ENCODE data around the gene COL10A1. TPM values are rescaled to one million over a fixed set of nuclear protein-coding genes. Genes with fewer than 3 reads are reported as not detected.
A peak's percentile ranks its signal among the peaks of the same experiment; 100 is the strongest.

Gene COL10A1
- not detected for polyA plus RNA-seq

DNA sequence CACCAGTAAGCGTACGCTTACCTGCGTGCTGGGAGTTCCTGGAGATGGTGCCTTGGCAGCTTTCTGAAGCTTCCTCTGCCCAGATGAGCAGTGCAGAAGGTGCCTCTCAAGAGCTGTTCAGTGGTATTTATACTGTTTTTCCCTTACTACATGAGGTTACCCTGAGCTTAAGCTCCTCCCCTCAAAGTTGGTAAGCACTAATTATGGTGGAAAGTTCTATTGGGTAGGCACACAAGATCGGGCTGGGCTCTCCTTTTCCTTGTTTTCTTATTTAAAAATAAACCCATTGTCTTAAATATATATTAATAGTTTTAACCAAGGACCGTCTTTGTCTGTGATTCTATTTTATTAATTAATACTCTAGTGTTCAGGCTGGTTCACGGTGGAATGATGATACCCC, at the start of gene COL10A1:
TSS of gene COL10A1 (minus strand) at position 101 of the 400 bp plus-strand sequence. CDS start 640 bp downstream, outside the sequence.
- Mint-ChIP-seq H3K27me3 (ENCODE audit: low read depth in 3 of 3) (no peaks in the 10 kb centered on the region), H3K9me3 (no peaks in the 10 kb centered on the region), H3K4me1 (peaks cover 4 to 13% of the 10 kb centered on the region in 2 donors), H3K27ac (no peak within 1 kb of the TSS), H3K36me3 (peaks cover 0 to 24% (median 4%) of the 10 kb centered on the region in 3 donors), H3K4me3 (no peak within 1 kb of the TSS)
- no peak for DNase-seq

DNA sequence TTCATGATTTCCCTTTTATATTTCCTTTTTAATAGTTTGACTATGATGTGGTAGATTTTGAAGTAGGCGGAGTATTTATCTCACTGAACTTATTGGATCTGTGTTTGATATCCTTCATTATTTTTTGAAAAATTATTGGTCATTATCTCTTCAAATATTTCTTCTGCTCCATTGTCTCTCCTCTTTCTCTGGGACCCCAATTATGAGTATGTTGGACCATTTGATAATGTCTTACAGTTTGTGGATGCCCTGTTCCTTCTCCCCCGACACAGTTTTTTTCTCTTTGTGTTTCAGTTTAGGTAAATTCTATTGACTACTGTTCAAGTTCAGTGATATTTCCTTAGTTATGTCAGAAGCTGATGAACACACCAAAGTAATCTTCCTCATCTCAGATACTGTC, 49.4 kb upstream of the COL10A1 start:
- no peaks in the 10 kb centered on the region for H3K27me3 Mint-ChIP-seq (ENCODE audit: low read depth in 3 of 3)
- peaks cover 13 to 34% (median 26%) of the 10 kb centered on the region in 3 donors for H3K36me3 Mint-ChIP-seq
- H3K27ac Mint-ChIP-seq = no peak overlapping the region
- peaks cover 1 to 16% (median 10%) of the 10 kb centered on the region in 6 donors for H3K9me3 Mint-ChIP-seq
- no peak for DNase-seq
- peaks cover 0 to 1% of the 10 kb centered on the region in 2 donors for H3K4me1 Mint-ChIP-seq
- no peak overlapping the region for H3K4me3 Mint-ChIP-seq

DNA sequence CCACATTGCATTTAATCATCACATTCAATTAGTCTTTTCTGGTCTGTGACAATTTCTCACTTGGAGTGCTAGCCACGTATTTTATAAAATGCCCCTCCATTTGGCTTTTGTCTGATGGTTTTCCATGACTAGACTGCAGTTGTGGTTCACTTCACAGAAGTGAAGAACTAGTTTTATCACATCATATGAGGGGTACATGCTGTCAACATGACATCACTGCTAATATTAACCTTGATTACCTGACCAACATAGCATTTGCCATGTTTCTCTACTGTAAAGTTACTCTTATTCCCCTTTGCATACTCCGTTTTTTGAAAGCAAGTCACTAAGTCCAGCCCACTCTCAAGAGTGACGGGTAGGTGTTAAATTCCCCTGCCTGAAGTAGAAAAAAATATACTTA, 48.0 kb upstream of the COL10A1 start:
- Mint-ChIP-seq H3K9me3 (peaks cover 1 to 16% (median 10%) of the 10 kb centered on the region in 6 donors), H3K27me3 (ENCODE audit: low read depth in 3 of 3) (no peaks in the 10 kb centered on the region), H3K4me3 (no peak overlapping the region), H3K36me3 (peaks cover 16 to 33% (median 26%) of the 10 kb centered on the region in 3 donors), H3K27ac (no peak overlapping the region), H3K4me1 (peaks cover 0 to 1% of the 10 kb centered on the region in 2 donors)
- DNase-seq = no peak

DNA sequence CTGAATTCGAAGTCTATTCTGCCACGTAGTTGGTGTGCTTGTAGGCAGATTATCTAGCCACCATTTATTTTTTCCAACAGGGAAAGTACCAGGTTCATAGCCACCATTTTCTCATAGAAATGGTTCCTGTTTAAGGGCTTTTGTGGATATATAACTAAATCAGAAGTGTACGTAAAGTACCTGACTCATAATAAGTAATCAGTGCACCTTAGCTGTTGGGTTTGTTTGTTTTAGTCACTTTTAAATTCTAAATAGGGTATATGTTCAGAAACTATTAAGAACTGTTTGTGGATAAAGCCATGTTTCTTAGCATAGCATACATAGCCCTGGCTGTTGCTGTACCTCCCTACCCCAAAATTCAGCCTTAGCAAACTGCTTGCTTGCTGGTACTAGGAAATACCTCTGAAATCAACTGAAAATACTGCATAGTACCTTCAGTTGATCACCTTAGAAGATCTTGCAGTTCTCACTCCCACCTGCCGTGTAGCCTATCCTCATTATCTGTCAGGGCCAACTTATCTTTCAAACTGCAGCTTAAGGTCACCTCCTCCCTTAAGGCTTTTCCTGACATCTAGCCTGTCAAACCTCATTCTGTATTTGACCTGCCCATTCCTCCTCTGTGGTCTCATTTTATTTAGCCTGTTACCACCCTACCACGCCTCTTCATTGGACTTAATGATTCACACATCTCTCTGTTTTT, 44.6 kb upstream of the COL10A1 start:
- Mint-ChIP-seq H3K4me3 (no peak overlapping the region), H3K27ac (no peak overlapping the region), H3K9me3 (peaks cover 0 to 13% (median 7%) of the 10 kb centered on the region in 6 donors), H3K27me3 (ENCODE audit: low read depth in 3 of 3) (peaks cover 0 to 2% (median 0%) of the 10 kb centered on the region in 3 donors), H3K36me3 (peaks cover 18 to 32% (median 24%) of the 10 kb centered on the region in 3 donors), H3K4me1 (peaks cover 0 to 1% of the 10 kb centered on the region in 2 donors)
- no peak for DNase-seq

DNA sequence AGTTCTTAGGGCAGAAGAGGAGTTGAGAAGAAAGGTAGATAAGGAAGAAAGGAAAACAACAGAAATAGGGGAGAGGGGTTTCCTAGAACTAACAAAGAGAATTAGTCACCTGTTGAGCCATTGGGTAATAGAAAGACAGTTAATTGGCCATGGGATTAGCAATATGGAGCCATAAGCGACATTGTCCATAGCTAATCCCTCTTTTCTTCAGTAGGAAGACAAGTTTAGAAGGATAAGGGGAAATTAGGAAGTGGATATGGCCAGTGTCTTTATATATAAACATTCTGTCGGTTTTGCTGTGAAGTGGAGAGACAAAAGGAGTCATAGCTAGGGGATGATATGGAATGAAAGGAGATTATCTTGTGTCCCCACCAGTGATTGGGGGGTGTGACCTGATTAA, 43.9 kb upstream of the COL10A1 start:
- no peak overlapping the region for H3K27ac Mint-ChIP-seq
- peaks cover 0 to 7% (median 2%) of the 10 kb centered on the region in 6 donors for H3K9me3 Mint-ChIP-seq
- peaks cover 19 to 32% (median 19%) of the 10 kb centered on the region in 3 donors for H3K36me3 Mint-ChIP-seq
- peaks cover 0 to 2% (median 0%) of the 10 kb centered on the region in 3 donors for H3K27me3 Mint-ChIP-seq (ENCODE audit: low read depth in 3 of 3)
- H3K4me3 Mint-ChIP-seq = no peak overlapping the region
- peaks cover 0 to 1% of the 10 kb centered on the region in 2 donors for H3K4me1 Mint-ChIP-seq
- no peak for DNase-seq

DNA sequence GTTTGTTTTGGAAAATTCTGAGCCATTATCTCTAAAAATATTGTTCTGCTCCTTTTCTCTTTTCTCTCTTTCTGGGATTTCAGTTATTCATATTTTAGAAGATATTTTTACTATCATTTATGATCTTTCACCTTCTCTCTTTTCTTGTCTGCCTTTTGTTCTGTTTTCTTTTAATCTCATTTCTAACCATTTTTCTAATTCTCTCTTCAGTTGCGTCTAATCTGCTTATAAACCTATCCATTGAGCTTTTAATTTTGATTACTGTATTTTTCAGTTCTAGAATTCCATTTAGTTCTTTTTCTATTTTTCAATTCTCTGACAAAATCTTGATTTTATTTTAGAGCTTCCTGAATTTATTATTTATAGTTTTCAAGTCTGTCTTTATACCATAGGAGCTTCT, 42.2 kb upstream of the COL10A1 start:
- Mint-ChIP-seq H3K4me3 (no peak overlapping the region), H3K36me3 (peaks cover 12 to 31% (median 21%) of the 10 kb centered on the region in 3 donors), H3K9me3 (peaks cover 0 to 7% (median 2%) of the 10 kb centered on the region in 6 donors), H3K27me3 (ENCODE audit: low read depth in 3 of 3) (peaks cover 0 to 2% (median 0%) of the 10 kb centered on the region in 3 donors), H3K27ac (no peak overlapping the region), H3K4me1 (peaks cover 0 to 1% of the 10 kb centered on the region in 2 donors)
- no peak for DNase-seq

DNA sequence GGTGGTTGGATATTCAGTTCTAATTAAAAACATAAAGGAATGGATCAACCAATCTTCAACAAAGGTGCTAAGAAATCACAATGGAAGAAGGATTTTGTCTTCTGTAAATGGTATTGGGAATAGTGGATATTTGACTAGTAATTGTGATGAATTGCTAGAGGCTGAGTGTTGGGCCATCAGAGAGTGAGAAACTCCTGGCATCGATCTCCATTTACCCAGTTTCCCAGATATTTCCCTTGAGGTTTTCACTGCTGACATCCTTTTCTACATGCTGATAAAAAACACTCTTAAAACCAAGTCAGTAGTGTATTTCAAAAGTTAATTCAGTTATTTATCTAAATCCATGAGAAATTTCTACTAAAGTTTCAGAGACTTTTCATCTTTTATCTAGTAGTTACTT, 40.4 kb upstream of the COL10A1 start:
- H3K9me3 Mint-ChIP-seq = peaks cover 0 to 7% (median 3%) of the 10 kb centered on the region in 6 donors
- H3K27me3 Mint-ChIP-seq (ENCODE audit: low read depth in 3 of 3) = peaks cover 0 to 2% (median 0%) of the 10 kb centered on the region in 3 donors
- H3K4me1 Mint-ChIP-seq = peaks cover 0 to 1% of the 10 kb centered on the region in 2 donors
- no peak for DNase-seq
- no peak overlapping the region for H3K4me3 Mint-ChIP-seq
- peaks cover 12 to 28% (median 22%) of the 10 kb centered on the region in 3 donors for H3K36me3 Mint-ChIP-seq
- H3K27ac Mint-ChIP-seq = no peak overlapping the region

DNA sequence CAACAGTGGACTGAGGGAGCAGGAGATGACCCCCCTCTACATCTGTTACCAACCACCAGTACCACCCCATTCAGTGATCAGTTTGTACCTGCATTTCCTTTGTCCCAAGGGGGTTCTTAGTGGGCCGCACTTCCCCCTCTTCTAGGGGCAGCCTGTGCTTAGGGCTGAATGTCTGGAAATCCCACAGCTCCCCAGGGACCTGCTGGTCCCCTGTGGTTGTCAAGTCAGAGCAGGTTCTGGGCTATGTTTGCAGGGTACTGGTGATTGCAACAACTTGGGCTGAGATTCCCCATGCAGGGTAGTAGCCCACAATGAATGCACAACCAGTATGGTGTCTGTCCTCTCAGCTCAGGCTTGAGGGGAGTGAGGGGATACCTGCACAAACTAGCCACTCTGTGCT, 39.7 kb upstream of the COL10A1 start:
- H3K9me3 Mint-ChIP-seq = peaks cover 0 to 7% (median 3%) of the 10 kb centered on the region in 6 donors
- peaks cover 12 to 28% (median 23%) of the 10 kb centered on the region in 3 donors for H3K36me3 Mint-ChIP-seq
- DNase-seq = no peak
- H3K27me3 Mint-ChIP-seq (ENCODE audit: low read depth in 3 of 3) = peaks cover 0 to 2% (median 0%) of the 10 kb centered on the region in 3 donors
- H3K4me1 Mint-ChIP-seq = no peaks in the 10 kb centered on the region
- no peak overlapping the region for H3K4me3 Mint-ChIP-seq
- no peak overlapping the region for H3K27ac Mint-ChIP-seq

DNA sequence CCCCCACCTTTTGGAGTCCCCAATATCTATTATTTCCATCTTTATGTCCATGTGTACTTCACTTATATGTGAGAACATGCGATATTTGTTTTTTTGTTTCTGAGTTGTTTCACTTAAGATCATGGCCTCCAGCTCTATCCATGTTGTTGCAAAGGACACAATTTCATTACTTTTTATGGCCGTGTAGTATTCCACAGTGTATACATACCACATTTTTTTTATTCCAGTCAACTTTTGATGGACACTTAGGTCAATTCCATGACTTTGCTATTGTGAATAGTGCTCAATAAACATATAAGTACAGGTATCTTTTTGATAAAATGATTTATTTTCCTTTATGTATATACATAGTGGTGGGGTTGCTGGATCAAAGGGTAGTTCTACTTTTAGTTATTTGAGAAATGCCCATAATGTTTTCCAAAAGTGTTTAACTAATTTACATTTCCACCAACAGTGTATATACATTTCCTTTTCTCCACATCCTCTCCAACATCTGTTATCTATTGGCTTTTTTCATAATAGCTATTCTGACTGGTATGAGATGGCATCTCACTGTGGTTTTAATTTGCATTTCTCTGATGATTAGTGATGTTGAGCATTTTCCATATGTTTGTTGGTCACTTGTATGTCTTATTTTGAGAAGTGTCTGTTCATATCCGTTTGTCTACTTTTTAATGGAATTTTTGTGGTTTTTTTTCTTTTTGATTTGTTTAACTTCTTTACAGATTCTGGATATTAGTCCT, 34.0 kb upstream of the COL10A1 start:
- Mint-ChIP-seq H3K4me3 (no peak overlapping the region), H3K9me3 (peaks cover 0 to 4% (median 0%) of the 10 kb centered on the region in 6 donors), H3K4me1 (no peaks in the 10 kb centered on the region), H3K27me3 (ENCODE audit: low read depth in 3 of 3) (no peaks in the 10 kb centered on the region), H3K36me3 (peaks cover 19 to 20% (median 20%) of the 10 kb centered on the region in 3 donors), H3K27ac (no peak overlapping the region)
- no peak for DNase-seq

DNA sequence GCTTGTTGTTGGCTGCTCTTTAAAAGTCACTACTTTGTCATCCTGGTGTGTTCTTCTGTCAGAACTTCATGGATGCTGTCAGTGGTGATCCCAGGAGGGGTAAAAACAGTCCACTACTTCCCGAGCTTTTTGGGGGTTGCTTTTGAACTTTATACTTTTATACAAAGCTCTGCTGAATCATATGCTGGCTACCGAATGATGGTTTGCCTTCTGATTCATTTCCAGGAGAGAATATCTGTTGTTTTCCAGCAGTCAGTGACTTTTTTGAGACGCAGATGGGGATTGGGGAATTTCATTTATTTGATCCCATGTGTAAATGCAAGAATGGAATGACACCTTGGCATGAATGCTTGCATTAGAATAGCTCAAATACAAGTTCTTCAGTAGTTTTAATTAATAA, 32.7 kb upstream of the COL10A1 start:
- DNase-seq = no peak
- Mint-ChIP-seq H3K27ac (no peak overlapping the region), H3K9me3 (peaks cover 0 to 2% (median 0%) of the 10 kb centered on the region in 6 donors), H3K4me3 (no peak overlapping the region), H3K27me3 (ENCODE audit: low read depth in 3 of 3) (no peaks in the 10 kb centered on the region), H3K36me3 (peaks cover 14 to 19% (median 15%) of the 10 kb centered on the region in 3 donors), H3K4me1 (no peaks in the 10 kb centered on the region)

DNA sequence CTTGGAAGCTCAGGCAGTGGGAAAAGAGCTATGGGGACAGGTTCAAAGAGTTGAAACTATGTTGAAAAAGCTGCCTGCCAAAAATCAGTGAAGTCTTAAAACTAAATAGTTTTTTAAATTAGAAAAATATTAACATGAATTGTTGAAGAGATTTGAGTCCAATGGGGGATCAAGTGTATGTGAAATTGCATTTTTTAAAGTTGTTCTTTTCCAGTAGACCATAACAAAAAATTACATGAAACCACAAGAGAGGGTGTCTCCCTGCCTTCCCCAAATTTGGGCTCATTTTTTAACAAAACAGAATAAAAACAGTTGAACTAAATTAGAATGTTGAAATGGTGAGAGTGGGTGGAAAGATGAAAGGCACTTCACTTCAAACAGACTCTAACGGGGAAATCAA, 31.5 kb upstream of the COL10A1 start:
- peaks cover 7 to 15% (median 13%) of the 10 kb centered on the region in 3 donors for H3K36me3 Mint-ChIP-seq
- no peak for DNase-seq
- H3K4me3 Mint-ChIP-seq = no peak overlapping the region
- H3K27ac Mint-ChIP-seq = no peak overlapping the region
- H3K9me3 Mint-ChIP-seq = no peaks in the 10 kb centered on the region
- H3K4me1 Mint-ChIP-seq = no peaks in the 10 kb centered on the region
- no peaks in the 10 kb centered on the region for H3K27me3 Mint-ChIP-seq (ENCODE audit: low read depth in 3 of 3)

DNA sequence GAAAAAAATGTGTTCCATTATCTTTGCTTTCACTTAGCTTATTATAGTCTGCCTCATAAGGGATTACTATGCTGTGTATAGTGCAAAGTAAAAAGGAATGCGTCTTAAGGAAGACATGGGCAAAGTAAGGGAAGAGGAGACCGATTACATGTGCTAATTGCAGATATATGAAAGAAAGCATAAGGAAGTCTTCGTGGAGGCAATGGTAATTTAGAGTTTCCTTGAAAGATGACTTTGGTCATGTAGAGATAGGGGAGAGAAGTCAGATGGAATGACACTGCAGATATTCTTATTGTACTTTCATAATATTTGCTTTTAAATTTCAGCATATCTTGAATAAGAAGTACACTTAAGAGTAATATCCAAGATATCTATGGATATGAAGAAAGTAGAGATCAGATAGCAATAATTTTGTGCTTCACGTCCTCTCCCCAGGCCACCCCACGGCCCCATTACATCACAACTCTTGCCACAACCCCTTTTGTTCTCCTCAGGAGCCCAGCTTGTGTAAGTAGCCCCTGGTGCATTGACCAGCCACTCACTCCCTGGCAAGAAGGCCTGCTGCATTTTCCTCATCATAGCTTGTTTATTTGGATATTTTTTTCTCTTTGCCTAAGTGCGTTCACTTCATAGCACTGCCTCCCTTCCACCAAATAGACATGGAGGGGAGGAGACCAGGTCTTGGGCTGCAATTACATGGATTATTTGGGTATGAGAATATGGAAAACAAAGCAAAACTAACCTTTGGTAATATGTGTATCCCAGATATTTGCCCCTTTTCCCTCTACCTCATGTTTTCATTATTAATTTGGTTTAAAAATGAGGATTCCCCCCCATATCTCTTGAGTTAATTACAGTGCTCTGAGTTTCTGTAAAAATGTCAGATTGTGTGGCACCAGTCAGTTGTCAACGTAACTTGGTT, 30.7 kb upstream of the COL10A1 start:
- Mint-ChIP-seq H3K4me1 (no peaks in the 10 kb centered on the region), H3K4me3 (no peak overlapping the region), H3K9me3 (no peaks in the 10 kb centered on the region), H3K36me3 (peaks cover 7 to 15% (median 13%) of the 10 kb centered on the region in 3 donors), H3K27me3 (ENCODE audit: low read depth in 3 of 3) (no peaks in the 10 kb centered on the region), H3K27ac (peak overlapping the region in 1 of 6 donors; percentile 2)
- no peak for DNase-seq

DNA sequence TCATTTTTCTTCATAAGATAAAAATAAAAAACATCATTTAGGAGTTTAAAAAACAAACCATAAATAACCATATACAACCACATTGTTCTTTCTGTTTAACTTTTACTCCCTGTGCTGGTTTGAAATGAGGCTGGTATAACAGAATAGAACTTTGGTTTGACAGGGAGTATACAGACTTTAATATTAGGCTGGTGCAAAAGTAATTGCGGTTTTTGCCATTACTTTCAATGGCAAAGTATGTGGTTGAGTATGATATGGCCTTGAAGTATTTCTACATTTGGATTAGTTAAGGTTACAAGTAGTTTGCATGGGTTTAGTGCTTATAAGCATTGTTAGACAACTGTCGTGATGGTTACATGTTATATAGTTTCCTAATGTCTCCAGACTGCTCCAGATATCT, 29.0 kb upstream of the COL10A1 start:
- no peaks in the 10 kb centered on the region for H3K27me3 Mint-ChIP-seq (ENCODE audit: low read depth in 3 of 3)
- H3K9me3 Mint-ChIP-seq = no peaks in the 10 kb centered on the region
- DNase-seq = no peak
- peaks cover 3 to 11% (median 7%) of the 10 kb centered on the region in 3 donors for H3K36me3 Mint-ChIP-seq
- H3K4me3 Mint-ChIP-seq = no peak overlapping the region
- H3K27ac Mint-ChIP-seq = no peak overlapping the region
- no peaks in the 10 kb centered on the region for H3K4me1 Mint-ChIP-seq

Measured in immature natural killer cell (primary cell).